MCF 10A (cell line): Measurements from ENCODE around the gene LMX1B. TPM values are rescaled to one million over a fixed set of nuclear protein-coding genes. Genes with fewer than 3 reads are reported as not detected.
"Not testable (repeated sequence)": the region's sequence is repeated elsewhere in the genome, so short reads cannot be mapped to it uniquely, and the experiment has no call there.

Experiments
- BruUV-seq: library from RNA; stranded (reverse); fragments of 400-500 nt; replicated peaks from 2 replicates; lab custom pipeline; 2021; lab: Mats Ljungman, UMichigan
- CTCF ChIA-PET: fragments of 300-600 bp; sonication (Branson Sonifier 250); formaldehyde crosslinking; extraction: SDS; loops from one replicate; lab custom pipeline; 2021; ENCODE audit warnings: antibody characterized with exemption, inconsistent platforms; lab: Yijun Ruan, JAX
- POLR2A ChIA-PET: fragments of 300-600, 350-650 bp; sonication (Branson Sonifier 250); formaldehyde crosslinking; extraction: SDS; loops from one replicate; lab custom pipeline; 2020; ENCODE audit warnings: antibody characterized with exemption, inconsistent platforms; lab: Yijun Ruan, JAX
- DNase-seq: peaks from one replicate; pipeline ENCODE4 v3.0.0-alpha.2; 2018; ENCODE audit not compliant: unreplicated experiment
- H3K27ac Mint-ChIP-seq: one replicate; pipeline ENCODE4 v1.8.0; 2022; ENCODE audit warnings: mild to moderate bottlenecking, low read depth, mixed read lengths; ENCODE audit not compliant: unreplicated experiment
- H3K27me3 Mint-ChIP-seq: one replicate; pipeline ENCODE4 v1.8.0; 2022; ENCODE audit warnings: mixed read lengths; ENCODE audit not compliant: insufficient read depth, unreplicated experiment
- H3K36me3 Mint-ChIP-seq: one replicate; pipeline ENCODE4 v1.8.0; 2022; ENCODE audit warnings: mild to moderate bottlenecking, moderate library complexity, mixed read lengths; ENCODE audit not compliant: insufficient read depth, unreplicated experiment
- H3K4me1 Mint-ChIP-seq: one replicate; pipeline ENCODE4 v1.8.0; 2022; ENCODE audit warnings: mixed read lengths; ENCODE audit not compliant: insufficient read depth, unreplicated experiment
- H3K4me3 Mint-ChIP-seq: one replicate; pipeline ENCODE4 v1.8.0; 2022; ENCODE audit warnings: mild to moderate bottlenecking, moderate library complexity, mixed read lengths; ENCODE audit not compliant: unreplicated experiment
- H3K9me3 Mint-ChIP-seq: one replicate; pipeline ENCODE4 v1.8.0; 2022; ENCODE audit warnings: mixed read lengths; ENCODE audit not compliant: unreplicated experiment
- intact Hi-C: fragments of 100-400 bp; cut with micrococcal nuclease; formaldehyde crosslinking; loops from 2 replicates; pipeline ENCODE4 v1.14.1; 2022
- total RNA-seq: library from RNA; stranded (reverse); gene quantifications from 2 replicates; pipeline ENCODE4 v1.2.3, GENCODE V29; 2022
- TF ChIP-seq, protein P1 (sequence below): fragments of 200-600 bp; IDR thresholded peaks from one replicate; pipeline ENCODE4 v1.8.0; 2022; ENCODE audit warnings: antibody characterized with exemption, mild to moderate bottlenecking; ENCODE audit not compliant: unreplicated experiment

The LMX1B gene
- total RNA-seq, 1 experiment from 2014 or later, result 3.4 TPM

DNA sequence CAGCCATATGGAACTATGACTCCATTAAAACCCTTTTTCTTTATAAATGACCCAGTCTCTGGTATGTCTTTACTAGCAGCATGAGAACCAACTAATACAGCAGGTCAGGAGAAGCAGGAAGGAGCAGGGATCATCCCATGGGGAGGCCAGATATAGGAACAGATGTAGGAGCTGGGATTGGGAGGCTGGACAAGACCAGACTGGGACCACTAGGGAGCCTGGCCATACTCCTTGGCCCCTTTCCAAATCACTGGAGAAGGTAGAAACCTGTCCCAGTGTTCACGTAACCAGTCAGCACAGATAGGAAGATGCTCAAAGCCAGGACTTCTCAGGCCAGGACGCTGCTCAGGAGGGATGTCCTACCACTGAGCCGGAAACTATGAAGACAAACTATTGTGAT lies 95.5 kb downstream of the LMX1B start:
- no peak overlapping the region for H3K4me3 Mint-ChIP-seq
- intact Hi-C loops, result no loop called here
- H3K27ac Mint-ChIP-seq, result no peak overlapping the region
- no peaks in the 10 kb centered on the region for H3K9me3 Mint-ChIP-seq
- CTCF ChIA-PET, result interaction anchor here (0.6 to 4.8 kb wide), 3 partner anchors 14 to 72 kb away, joined by 3 to 22 read pairs (median 13); no protein-coding TSS in a partner anchor
- H3K27me3 Mint-ChIP-seq, result no peaks in the 10 kb centered on the region
- BruUV-seq, result no TSS peak
- POLR2A ChIA-PET, result interaction anchor here (0.6 to 0.7 kb wide), 3 partner anchors 79 to 946 kb away, joined by 3 read pairs; no protein-coding TSS in a partner anchor
- no peak for DNase-seq
- peaks cover 11% of the 10 kb centered on the region for H3K4me1 Mint-ChIP-seq
- TF ChIP-seq, protein P1, sequence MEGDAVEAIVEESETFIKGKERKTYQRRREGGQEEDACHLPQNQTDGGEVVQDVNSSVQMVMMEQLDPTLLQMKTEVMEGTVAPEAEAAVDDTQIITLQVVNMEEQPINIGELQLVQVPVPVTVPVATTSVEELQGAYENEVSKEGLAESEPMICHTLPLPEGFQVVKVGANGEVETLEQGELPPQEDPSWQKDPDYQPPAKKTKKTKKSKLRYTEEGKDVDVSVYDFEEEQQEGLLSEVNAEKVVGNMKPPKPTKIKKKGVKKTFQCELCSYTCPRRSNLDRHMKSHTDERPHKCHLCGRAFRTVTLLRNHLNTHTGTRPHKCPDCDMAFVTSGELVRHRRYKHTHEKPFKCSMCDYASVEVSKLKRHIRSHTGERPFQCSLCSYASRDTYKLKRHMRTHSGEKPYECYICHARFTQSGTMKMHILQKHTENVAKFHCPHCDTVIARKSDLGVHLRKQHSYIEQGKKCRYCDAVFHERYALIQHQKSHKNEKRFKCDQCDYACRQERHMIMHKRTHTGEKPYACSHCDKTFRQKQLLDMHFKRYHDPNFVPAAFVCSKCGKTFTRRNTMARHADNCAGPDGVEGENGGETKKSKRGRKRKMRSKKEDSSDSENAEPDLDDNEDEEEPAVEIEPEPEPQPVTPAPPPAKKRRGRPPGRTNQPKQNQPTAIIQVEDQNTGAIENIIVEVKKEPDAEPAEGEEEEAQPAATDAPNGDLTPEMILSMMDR, result no peak
- H3K36me3 Mint-ChIP-seq, result no peaks in the 10 kb centered on the region

DNA sequence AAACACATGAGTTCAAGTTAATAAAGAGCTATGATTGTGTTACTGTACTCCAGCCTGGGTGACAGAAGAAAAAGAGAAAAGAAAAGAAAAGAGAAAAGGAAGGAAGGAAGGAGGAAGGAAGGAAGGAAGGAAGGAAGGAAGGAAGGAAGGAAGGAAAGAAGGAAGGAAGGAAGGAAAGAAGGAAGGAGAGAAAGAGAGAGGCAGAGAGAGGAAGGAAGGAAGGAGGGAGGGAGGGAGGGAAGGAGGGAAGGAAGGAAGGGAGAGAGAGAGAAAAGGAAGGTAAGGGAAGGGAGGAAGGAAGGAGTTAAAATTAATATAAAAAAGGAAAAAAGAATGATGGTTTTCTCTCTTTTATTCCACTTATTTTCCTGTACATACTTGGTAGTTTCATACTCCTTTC lies 101.7 kb downstream of the LMX1B start:
- Mint-ChIP-seq H3K27ac (no peak overlapping the region), H3K36me3 (no peaks in the 10 kb centered on the region), H3K27me3 (peaks cover 39% of the 10 kb centered on the region), H3K4me1 (peaks cover 11% of the 10 kb centered on the region), H3K4me3 (no peak overlapping the region), H3K9me3 (no peaks in the 10 kb centered on the region)
- no peak for DNase-seq
- POLR2A ChIA-PET, result interaction anchor here (0.7 kb wide), 1 partner anchor 1776 kb away, joined by 4 read pairs; no protein-coding TSS in a partner anchor
- TF ChIP-seq, protein P1, result no peak
- CTCF ChIA-PET, result interaction anchor here (0.7 to 1.1 kb wide), 2 partner anchors 67 to 158 kb away, joined by 3 read pairs; no protein-coding TSS in a partner anchor
- intact Hi-C loops, result no loop called here
- BruUV-seq, result no TSS peak

DNA sequence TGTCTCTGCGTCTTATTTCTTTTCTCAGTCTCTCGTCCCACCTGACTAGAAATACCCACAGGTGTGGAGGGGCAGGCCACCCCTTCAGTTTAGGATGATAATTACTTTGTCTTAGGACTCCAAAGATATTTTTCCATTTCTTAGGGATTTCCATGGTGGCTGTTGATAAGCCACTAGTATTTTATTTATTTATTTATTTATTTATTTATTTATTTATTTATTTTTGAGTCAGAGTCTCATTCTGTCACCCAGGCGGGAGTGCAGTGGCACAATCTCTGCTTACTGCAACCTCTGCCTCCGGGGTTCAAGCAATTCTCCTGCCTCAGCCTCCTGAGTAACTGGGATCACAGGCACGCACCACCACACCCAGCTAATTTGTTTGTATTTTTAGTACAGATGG lies 103.7 kb downstream of the LMX1B start:
- Mint-ChIP-seq H3K27me3 (peaks cover 39% of the 10 kb centered on the region), H3K4me1 (peaks cover 16% of the 10 kb centered on the region)
- DNase-seq, H3K27ac Mint-ChIP-seq, CTCF ChIA-PET, H3K9me3 Mint-ChIP-seq, intact Hi-C loops, H3K4me3 Mint-ChIP-seq, BruUV-seq, H3K36me3 Mint-ChIP-seq, POLR2A ChIA-PET: not testable (repeated sequence)

DNA sequence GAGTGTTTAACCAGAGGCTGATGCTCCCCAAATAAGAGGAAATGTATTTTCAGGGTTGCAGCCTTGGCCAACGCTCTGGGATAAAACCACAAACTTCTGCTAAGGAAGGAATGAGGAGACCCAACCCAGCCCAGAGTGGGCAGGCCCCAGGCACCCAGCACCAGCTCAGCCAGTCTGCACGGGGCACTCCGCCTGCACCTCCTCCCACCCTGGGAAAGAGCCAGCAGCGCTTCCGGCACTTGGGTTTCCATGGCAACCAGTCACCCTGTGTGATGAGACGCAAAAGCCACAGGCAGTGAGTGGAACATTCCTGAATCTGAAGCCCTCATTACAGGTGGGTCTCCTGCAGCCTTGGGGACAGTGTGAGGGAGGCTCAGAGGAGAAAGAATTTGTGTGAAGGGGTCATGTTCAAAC lies 105.9 kb downstream of the LMX1B start:
- no TSS peak for BruUV-seq
- peak; percentile 68 for DNase-seq
- ChIA-PET POLR2A (interaction anchor here (0.6 to 0.7 kb wide), 2 partner anchors 48 to 59 kb away, joined by 3 read pairs; no protein-coding TSS in a partner anchor), CTCF (interaction anchor here (4.0 kb wide), 1 partner anchor 14 kb away, joined by 41 read pairs; no protein-coding TSS in a partner anchor)
- Mint-ChIP-seq H3K27ac (no peak overlapping the region), H3K9me3 (no peaks in the 10 kb centered on the region), H3K27me3 (peaks cover 39% of the 10 kb centered on the region), H3K36me3 (no peaks in the 10 kb centered on the region), H3K4me1 (peaks cover 16% of the 10 kb centered on the region), H3K4me3 (no peak overlapping the region)
- TF ChIP-seq, protein P1, result no peak
- intact Hi-C loops, result no loop called here
